HG03064 (cell line): ENCODE measurements around the gene PRPF6.
"Not testable (repeated sequence)": the region's sequence is repeated elsewhere in the genome, so short reads cannot be mapped to it uniquely, and the experiment has no call there.

ENCODE experiments used
- ATAC-seq: cut with Tn5 transposase; IDR thresholded peaks from one replicate; pipeline ENCODE4 v1.9.1; 2021; ENCODE audit warnings: low read depth; ENCODE audit not compliant: unreplicated experiment

The PRPF6 gene

GRCh38 chr20:63972312-63973159, 8.4 kb upstream of the PRPF6 start:
- ATAC-seq = no peak

- no peak for ATAC-seq
Measured at GRCh38 chr20:63973160-63973479, 7.8 kb upstream of the PRPF6 start.

- ATAC-seq = no peak
Measured at GRCh38 chr20:63973636-63974401, 7.1 kb upstream of the PRPF6 start.

GRCh38 chr20:63974402-63975200, 6.3 kb upstream of the PRPF6 start:
- no peak for ATAC-seq

GRCh38 chr20:63976511-63976910, 4.4 kb upstream of the PRPF6 start:
- ATAC-seq = not testable (repeated sequence)

GRCh38 chr20:63976980-63977738, 3.8 kb upstream of the PRPF6 start:
- ATAC-seq = no peak

GRCh38 chr20:63977739-63978276, 3.1 kb upstream of the PRPF6 start:
- ATAC-seq = no peak

- ATAC-seq = no peak
Measured at GRCh38 chr20:63978319-63979228, 2.4 kb upstream of the PRPF6 start.

GRCh38 chr20:63979229-63979556, 1.7 kb upstream of the PRPF6 start:
- ATAC-seq = no peak

GRCh38 chr20:63979557-63980316, 1.2 kb upstream of the PRPF6 start, which contains the start of gene SAMD10:
SAMD10 (minus strand) TSS chr20:63979642; CDS start chr20:63979467, 175 bp downstream.
- ATAC-seq = no peak

GRCh38 chr20:63980317-63980805, 571 bp upstream of the PRPF6 start:
- peak; percentile 9 for ATAC-seq

GRCh38 chr20:63982937-63983336, 2.0 kb downstream of the PRPF6 start:
- no peak for ATAC-seq

GRCh38 chr20:64000906-64001305, 20.0 kb downstream of the PRPF6 start:
- no peak for ATAC-seq

GRCh38 chr20:64001607-64002011, 20.7 kb downstream of the PRPF6 start:
- ATAC-seq = no peak

GRCh38 chr20:64003960-64004725, 23.2 kb downstream of the PRPF6 start:
- ATAC-seq = no peak

- ATAC-seq = no peak
Measured at GRCh38 chr20:64005394-64005793, 24.5 kb downstream of the PRPF6 start.

GRCh38 chr20:64006490-64006889, 25.6 kb downstream of the PRPF6 start:
- ATAC-seq = no peak
